Trophoblast cell (in vitro differentiated cells and primary cell): Measurements from ENCODE around the gene WDR41.
A peak's percentile ranks its signal among the peaks of the same experiment; 100 is the strongest.
"Not testable (repeated sequence)": the region's sequence is repeated elsewhere in the genome, so short reads cannot be mapped to it uniquely, and the experiment has no call there.

ENCODE experiments used
- DNase-seq, 2 donors: peaks; one replicate each; pipeline ENCODE4 v3.0.0-alpha.2; 2016
- H2AFZ ChIP-seq: 2 replicates; pipeline ENCODE4 v1.6.1; 2013; ENCODE audit warnings: low read length, moderate library complexity, mild to moderate bottlenecking; ENCODE audit not compliant: insufficient read depth, poor library complexity
- H2AK5ac ChIP-seq: 2 replicates; pipeline ENCODE4 v1.6.1; 2013; ENCODE audit warnings: mild to moderate bottlenecking, low read length
- H2BK120ac ChIP-seq: 2 replicates; pipeline ENCODE4 v1.6.1; 2013; ENCODE audit warnings: low read length, mild to moderate bottlenecking, moderate library complexity; ENCODE audit not compliant: insufficient read depth, poor library complexity
- H2BK12ac ChIP-seq: 2 replicates; pipeline ENCODE4 v1.6.1; 2013; ENCODE audit warnings: mild to moderate bottlenecking, low read length, moderate library complexity
- H2BK5ac ChIP-seq: 2 replicates; pipeline ENCODE4 v1.6.1; 2013; ENCODE audit warnings: low read length, low read depth, moderate library complexity, mild to moderate bottlenecking; ENCODE audit not compliant: poor library complexity
- H3K14ac ChIP-seq: 2 replicates; pipeline ENCODE4 v1.6.1; 2013; ENCODE audit warnings: mild to moderate bottlenecking, low read length
- H3K18ac ChIP-seq: 2 replicates; pipeline ENCODE4 v1.6.1; 2013; ENCODE audit warnings: mild to moderate bottlenecking, low read length
- H3K23ac ChIP-seq: 2 replicates; pipeline ENCODE4 v1.6.1; 2013; ENCODE audit warnings: low read length
- H3K27ac ChIP-seq: 2 replicates; pipeline ENCODE4 v1.5.1; 2013; ENCODE audit warnings: low read depth, mild to moderate bottlenecking, inconsistent platforms, low read length, moderate library complexity
- H3K27me3 ChIP-seq: 2 replicates; pipeline ENCODE4 v1.6.1; 2013; ENCODE audit warnings: inconsistent platforms, mild to moderate bottlenecking, low read length, moderate library complexity; ENCODE audit not compliant: insufficient read depth
- H3K36me3 ChIP-seq, 2 experiments: 1 replicate in 1 of 2; 2 replicates in 1 of 2; pipeline ENCODE4 v1.6.1; 2013; ENCODE audit warnings: low read length in 2 of 2, mild to moderate bottlenecking in 2 of 2, moderate library complexity in 1 of 2; ENCODE audit not compliant: insufficient read depth in 2 of 2, control insufficient read depth in 1 of 2
- H3K4ac ChIP-seq: 2 replicates; pipeline ENCODE4 v1.6.1; 2013; ENCODE audit warnings: low read depth, mild to moderate bottlenecking, low read length, moderate library complexity
- H3K4me1 ChIP-seq, 2 experiments: 1 replicate in 1 of 2; 2 replicates in 1 of 2; pipeline ENCODE4 v1.6.1; 2013; ENCODE audit warnings: low read length in 2 of 2, mild to moderate bottlenecking in 2 of 2, moderate library complexity in 1 of 2; ENCODE audit not compliant: insufficient read depth in 2 of 2, control insufficient read depth in 1 of 2
- H3K4me2 ChIP-seq: 2 replicates; pipeline ENCODE4 v1.6.1; 2013; ENCODE audit warnings: inconsistent platforms, mild to moderate bottlenecking, low read length, moderate library complexity
- H3K4me3 ChIP-seq: 2 replicates; pipeline ENCODE4 v1.5.1; 2013; ENCODE audit warnings: mild to moderate bottlenecking, low read depth, low read length, inconsistent platforms
- H3K79me1 ChIP-seq: one replicate; pipeline ENCODE4 v1.6.1; 2013; ENCODE audit warnings: low read length
- H3K79me2 ChIP-seq: 2 replicates; pipeline ENCODE4 v1.6.1; 2013; ENCODE audit warnings: low read length, mild to moderate bottlenecking; ENCODE audit not compliant: control insufficient read depth, insufficient read depth, poor library complexity
- H3K9ac ChIP-seq: 2 replicates; pipeline ENCODE4 v1.6.1; 2013; ENCODE audit warnings: mild to moderate bottlenecking, low read length
- H3K9me3 ChIP-seq: 2 replicates; pipeline ENCODE4 v1.6.1; 2013; ENCODE audit warnings: low read depth, mild to moderate bottlenecking, control low read depth, inconsistent platforms, low read length; ENCODE audit not compliant: insufficient read depth
- H4K12ac ChIP-seq: 2 replicates; pipeline ENCODE4 v1.6.1; 2013; ENCODE audit warnings: low read depth, mild to moderate bottlenecking, low read length, moderate library complexity
- H4K8ac ChIP-seq: 2 replicates; pipeline ENCODE4 v1.6.1; 2013; ENCODE audit warnings: low read depth, mild to moderate bottlenecking, low read length, moderate library complexity
- H4K91ac ChIP-seq: one replicate; pipeline ENCODE4 v1.6.1; 2013; ENCODE audit warnings: low read depth, mild to moderate bottlenecking, low read length, moderate library complexity
- WGBS: extraction: QIAGEN DNeasy Blood & Tissue Kit; methylation state at CpG from one replicate; pipeline ENCODE4 v1.1.7; 2013; ENCODE audit warnings: missing lambda C conversion rate; ENCODE audit not compliant: insufficient read length, insufficient coverage; ENCODE audit errors: extremely low coverage; 5-methylcytosine and 5-hydroxymethylcytosine counted together

WDR41 gene

GRCh38 chr5:77498952-77499351, 6.8 kb upstream of the WDR41 start:
- Histone ChIP-seq H4K12ac (no peak overlapping the region), H3K79me1 (no peaks in the 10 kb centered on the region), H3K4me3 (no peak overlapping the region), H3K27ac (no peak overlapping the region), H3K27me3 (no peaks in the 10 kb centered on the region), H3K18ac (no peak overlapping the region), H2BK5ac (no peak overlapping the region), H3K4me2 (no peak overlapping the region), H4K91ac (no peak overlapping the region), H3K4ac (no peak overlapping the region), H4K8ac (no peak overlapping the region), H3K4me1 (no peaks in the 10 kb centered on the region), H2AK5ac (no peak overlapping the region), H3K9ac (no peak overlapping the region), H2BK120ac (no peak overlapping the region), H3K36me3 (no peaks in the 10 kb centered on the region), H3K9me3 (no peaks in the 10 kb centered on the region), H2AFZ (no peak overlapping the region), H3K79me2 (no peaks in the 10 kb centered on the region), H3K14ac (no peak overlapping the region), H3K23ac (no peak overlapping the region), H2BK12ac (no peak overlapping the region)
- no peak for DNase-seq
- no CpG with 5 or more reads among the region's 2 CpGs for WGBS

- Histone ChIP-seq H2BK5ac (no peak overlapping the region), H3K4me1 (no peaks in the 10 kb centered on the region), H4K91ac (no peak overlapping the region), H3K9ac (no peak overlapping the region), H2BK12ac (no peak overlapping the region), H2BK120ac (no peak overlapping the region), H2AK5ac (no peak overlapping the region), H3K4ac (no peak overlapping the region), H3K18ac (no peak overlapping the region), H3K23ac (no peak overlapping the region), H3K79me2 (peaks cover 5% of the 10 kb centered on the region), H4K12ac (no peak overlapping the region), H3K14ac (no peak overlapping the region), H3K27me3 (no peaks in the 10 kb centered on the region), H3K27ac (no peak overlapping the region), H4K8ac (no peak overlapping the region), H3K4me3 (no peak overlapping the region), H3K4me2 (no peak overlapping the region), H3K36me3 (no peaks in the 10 kb centered on the region), H3K9me3 (no peaks in the 10 kb centered on the region), H2AFZ (no peak overlapping the region), H3K79me1 (peaks cover 7% of the 10 kb centered on the region)
- DNase-seq = no peak
- WGBS = no CpG with 5 or more reads among the region's 3 CpGs
Measured at GRCh38 chr5:77494935-77495334, 2.8 kb upstream of the WDR41 start.

- H3K4me2 ChIP-seq = peak overlapping the region; percentile 55
- no peak overlapping the region for H2AFZ ChIP-seq
- no CpG with 5 or more reads among the region's 4 CpGs for WGBS
- no peak for DNase-seq
- H2BK12ac ChIP-seq = no peak overlapping the region
- H4K12ac ChIP-seq = no peak overlapping the region
- H3K23ac ChIP-seq = no peak overlapping the region
- H3K27me3 ChIP-seq = no peaks in the 10 kb centered on the region
- no peaks in the 10 kb centered on the region for H3K4me1 ChIP-seq
- H3K79me2 ChIP-seq = peaks cover 5% of the 10 kb centered on the region
- H2BK5ac ChIP-seq = no peak overlapping the region
- peaks cover 7% of the 10 kb centered on the region for H3K79me1 ChIP-seq
- H3K27ac ChIP-seq = no peak overlapping the region
- H4K8ac ChIP-seq = peak overlapping the region; percentile 59
- H3K9me3 ChIP-seq = no peaks in the 10 kb centered on the region
- H3K4ac ChIP-seq = no peak overlapping the region
- no peak overlapping the region for H2BK120ac ChIP-seq
- no peak overlapping the region for H3K9ac ChIP-seq
- no peak overlapping the region for H4K91ac ChIP-seq
- no peak overlapping the region for H3K4me3 ChIP-seq
- H2AK5ac ChIP-seq = no peak overlapping the region
- no peak overlapping the region for H3K14ac ChIP-seq
- H3K36me3 ChIP-seq = peaks cover 0 to 2% of the 10 kb centered on the region in 2 experiments
- no peak overlapping the region for H3K18ac ChIP-seq
Measured at GRCh38 chr5:77492653-77493000, 511 bp upstream of the WDR41 start.

- not testable (repeated sequence) for H3K4me3 ChIP-seq
- WGBS = no CpG with 5 or more reads among the region's 11 CpGs
- H3K4me2 ChIP-seq = peak overlapping the region; percentile 49
Measured at GRCh38 chr5:77490741-77491344, 1.3 kb downstream of the WDR41 start.

More at GRCh38 chr5:77490741-77491344, 1.3 kb downstream of the WDR41 start:
- H3K9me3 ChIP-seq, H4K91ac ChIP-seq, H2BK12ac ChIP-seq, H3K18ac ChIP-seq, H2BK5ac ChIP-seq, H4K8ac ChIP-seq, H3K23ac ChIP-seq, H4K12ac ChIP-seq, H3K14ac ChIP-seq, H3K4ac ChIP-seq, H2AK5ac ChIP-seq, DNase-seq, H3K27ac ChIP-seq, H3K27me3 ChIP-seq, H3K36me3 ChIP-seq, H3K79me2 ChIP-seq, H3K9ac ChIP-seq, H2BK120ac ChIP-seq, H3K4me1 ChIP-seq, H3K79me1 ChIP-seq: not testable (repeated sequence)
- peak overlapping the region; percentile 63 for H2AFZ ChIP-seq
